ENCODE measurements around the gene ITGB3. TPM values are rescaled to one million over a fixed set of nuclear protein-coding genes. Genes with fewer than 3 reads are reported as not detected.

Gene ITGB3
- polyA plus RNA-seq (2013, experiment 1 of 2), result 0.01 TPM
- 0.01 TPM for polyA plus RNA-seq (2013, experiment 2 of 2)

- Histone ChIP-seq H3K4ac (ENCODE audit: low read length) (no peak within 1 kb of the TSS), H2BK15ac (ENCODE audit: low read length) (no peak within 1 kb of the TSS), H3K36me3 (replicated peaks in 1 of 2; ENCODE audit: control insufficient read depth in 2 of 2, insufficient read depth in 2 of 2, low read length in 2 of 2) (no peaks in the 10 kb centered on the region), H3K9me3 (replicated peaks in 1 of 2; ENCODE audit: control insufficient read depth in 2 of 2, insufficient read depth in 1 of 2, low read depth in 1 of 2, low read length in 2 of 2) (peaks cover 0 to 7% of the 10 kb centered on the region in 2 donors), H3K4me2 (ENCODE audit: insufficient read depth, low read length, poor library complexity, severe bottlenecking) (peak within 1 kb of the TSS; percentile 75), H4K8ac (ENCODE audit: low read depth, low read length) (no peak within 1 kb of the TSS), H3K9ac (ENCODE audit: low read depth, low read length, poor library complexity) (peak within 1 kb of the TSS; percentile 85), H3K27me3 (ENCODE audit: control insufficient read depth in 3 of 3, insufficient read depth in 3 of 3, low read depth in 1 of 3, low read length in 3 of 3) (peaks cover 6 to 37% (median 18%) of the 10 kb centered on the region in 3 experiments), H4K91ac (ENCODE audit: low read depth, low read length, poor library complexity) (no peak within 1 kb of the TSS), H2AK5ac (ENCODE audit: low read depth, low read length) (no peak within 1 kb of the TSS), H2BK12ac (ENCODE audit: low read length) (no peak within 1 kb of the TSS), H2BK120ac (ENCODE audit: low read depth, low read length) (no peak within 1 kb of the TSS), H3K14ac (ENCODE audit: low read length) (no peak within 1 kb of the TSS), H3K79me1 (ENCODE audit: low read depth, low read length) (no peaks in the 10 kb centered on the region), H3K18ac (ENCODE audit: low read length) (peak within 1 kb of the TSS; percentile 89), H3K4me1 (ENCODE audit: control insufficient read depth in 2 of 2, insufficient read depth in 1 of 2, low read depth in 1 of 2, low read length in 2 of 2) (peaks cover 3 to 20% of the 10 kb centered on the region in 2 donors), H2BK5ac (ENCODE audit: low read length) (no peak within 1 kb of the TSS), H2AFZ (ENCODE audit: low read length) (peak within 1 kb of the TSS; percentile 100), H3K27ac (replicated peaks; ENCODE audit: low read length) (no peak within 1 kb of the TSS), H3K4me3 (ENCODE audit: low read length in 2 of 2) (peak within 1 kb of the TSS; percentile 65 to 84), H3K23ac (ENCODE audit: low read depth, low read length, poor library complexity) (peak within 1 kb of the TSS; percentile 90)
- peak; percentile 65 for DNase-seq (ENCODE audit: low spot score)
- no CpG with 5 or more reads among the region's 112 CpGs for WGBS, 2 donors (ENCODE audit: extremely low coverage in 2 of 2, insufficient read length in 2 of 2, insufficient replicate concordance in 1 of 2)
Measured at GRCh38 chr17:47253541-47254402, at the start of gene ITGB3. Gene ITGB3 (plus strand): TSS chr17:47253827. CDS start chr17:47253862, 35 bp downstream.

DNA sequence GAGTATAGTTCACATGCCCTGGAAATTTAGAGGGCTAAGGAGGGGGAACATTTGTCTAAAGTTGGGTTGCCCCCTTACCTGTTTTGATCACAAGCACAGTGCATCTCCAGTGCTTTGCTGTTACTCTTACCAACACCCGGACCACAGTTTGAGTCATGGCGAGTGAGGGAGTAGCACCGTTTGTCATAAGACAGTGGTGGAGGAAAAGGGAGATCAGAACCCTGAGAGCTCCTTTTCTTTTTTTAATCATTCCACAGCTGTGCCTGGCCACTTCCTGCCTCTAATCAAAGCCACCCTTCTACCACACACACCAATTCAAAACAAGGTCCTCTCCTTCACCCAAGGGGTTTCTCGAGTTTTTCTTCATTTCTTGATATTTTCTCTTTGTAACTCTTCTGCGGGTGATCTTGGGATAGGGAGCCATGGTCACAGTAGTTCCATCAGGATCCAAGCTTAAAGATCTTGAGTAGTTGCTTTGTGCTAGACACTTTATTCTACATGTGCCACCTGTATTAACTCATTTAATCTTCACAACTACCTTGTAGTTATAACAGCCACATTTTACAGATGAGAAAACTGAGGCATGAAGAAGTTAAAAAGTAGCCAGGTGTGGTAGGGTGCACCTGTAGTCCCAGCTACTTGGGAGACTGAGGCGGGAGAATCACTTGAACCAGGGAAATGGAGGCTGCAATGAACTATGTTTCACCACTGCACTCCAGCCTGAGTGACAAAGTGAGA lies 49.5 kb upstream of the ITGB3 start:
- Histone ChIP-seq H2BK15ac (ENCODE audit: low read length) (no peak overlapping the region), H3K4me2 (ENCODE audit: insufficient read depth, low read length, poor library complexity, severe bottlenecking) (no peak overlapping the region), H2AFZ (ENCODE audit: low read length) (no peak overlapping the region), H3K79me1 (ENCODE audit: low read depth, low read length) (no peaks in the 10 kb centered on the region), H3K27ac (replicated peaks; ENCODE audit: low read length) (no peak overlapping the region), H2BK5ac (ENCODE audit: low read length) (no peak overlapping the region), H3K9ac (ENCODE audit: low read depth, low read length, poor library complexity) (no peak overlapping the region), H4K91ac (ENCODE audit: low read depth, low read length, poor library complexity) (no peak overlapping the region), H3K18ac (ENCODE audit: low read length) (no peak overlapping the region), H3K27me3 (ENCODE audit: control insufficient read depth in 3 of 3, insufficient read depth in 3 of 3, low read depth in 1 of 3, low read length in 3 of 3) (peaks cover 0 to 22% (median 0%) of the 10 kb centered on the region in 3 experiments), H3K14ac (ENCODE audit: low read length) (no peak overlapping the region), H3K9me3 (replicated peaks in 1 of 2; ENCODE audit: control insufficient read depth in 2 of 2, insufficient read depth in 1 of 2, low read depth in 1 of 2, low read length in 2 of 2) (no peaks in the 10 kb centered on the region), H3K4me3 (ENCODE audit: low read length in 2 of 2) (no peak overlapping the region), H2AK5ac (ENCODE audit: low read depth, low read length) (no peak overlapping the region), H2BK12ac (ENCODE audit: low read length) (no peak overlapping the region), H3K23ac (ENCODE audit: low read depth, low read length, poor library complexity) (no peak overlapping the region), H3K4me1 (ENCODE audit: control insufficient read depth in 2 of 2, insufficient read depth in 1 of 2, low read depth in 1 of 2, low read length in 2 of 2) (peaks cover 3 to 11% of the 10 kb centered on the region in 2 donors), H3K36me3 (replicated peaks in 1 of 2; ENCODE audit: control insufficient read depth in 2 of 2, insufficient read depth in 2 of 2, low read length in 2 of 2) (no peaks in the 10 kb centered on the region), H4K8ac (ENCODE audit: low read depth, low read length) (no peak overlapping the region), H3K4ac (ENCODE audit: low read length) (no peak overlapping the region), H2BK120ac (ENCODE audit: low read depth, low read length) (no peak overlapping the region)
- no CpG with 5 or more reads among the region's 6 CpGs for WGBS, 2 donors (ENCODE audit: extremely low coverage in 2 of 2, insufficient read length in 2 of 2, insufficient replicate concordance in 1 of 2)
- no peak for DNase-seq (ENCODE audit: low spot score)

- H3K9me3 ChIP-seq (replicated peaks in 1 of 2; ENCODE audit: control insufficient read depth in 2 of 2, insufficient read depth in 1 of 2, low read depth in 1 of 2, low read length in 2 of 2), result no peaks in the 10 kb centered on the region
- DNase-seq (ENCODE audit: low spot score), result no peak
- H2AFZ ChIP-seq (ENCODE audit: low read length), result peak overlapping the region; percentile 21
- H3K4me2 ChIP-seq (ENCODE audit: insufficient read depth, low read length, poor library complexity, severe bottlenecking), result no peak overlapping the region
- H4K8ac ChIP-seq (ENCODE audit: low read depth, low read length), result no peak overlapping the region
- H3K18ac ChIP-seq (ENCODE audit: low read length), result no peak overlapping the region
- H2BK5ac ChIP-seq (ENCODE audit: low read length), result no peak overlapping the region
- H3K4me3 ChIP-seq (ENCODE audit: low read length in 2 of 2), result no peak overlapping the region
- H2BK120ac ChIP-seq (ENCODE audit: low read depth, low read length), result no peak overlapping the region
- H3K79me1 ChIP-seq (ENCODE audit: low read depth, low read length), result no peaks in the 10 kb centered on the region
- H2BK15ac ChIP-seq (ENCODE audit: low read length), result no peak overlapping the region
- no peaks in the 10 kb centered on the region for H3K36me3 ChIP-seq (replicated peaks in 1 of 2; ENCODE audit: control insufficient read depth in 2 of 2, insufficient read depth in 2 of 2, low read length in 2 of 2)
- H2AK5ac ChIP-seq (ENCODE audit: low read depth, low read length), result no peak overlapping the region
- H3K14ac ChIP-seq (ENCODE audit: low read length), result no peak overlapping the region
- H3K4me1 ChIP-seq (ENCODE audit: control insufficient read depth in 2 of 2, insufficient read depth in 1 of 2, low read depth in 1 of 2, low read length in 2 of 2), result peaks cover 3 to 11% of the 10 kb centered on the region in 2 donors
- WGBS, 2 donors (ENCODE audit: extremely low coverage in 2 of 2, insufficient read length in 2 of 2, insufficient replicate concordance in 1 of 2), result no CpG with 5 or more reads among the region's 6 CpGs
- H4K91ac ChIP-seq (ENCODE audit: low read depth, low read length, poor library complexity), result no peak overlapping the region
- no peak overlapping the region for H3K27ac ChIP-seq (replicated peaks; ENCODE audit: low read length)
- H2BK12ac ChIP-seq (ENCODE audit: low read length), result no peak overlapping the region
- H3K4ac ChIP-seq (ENCODE audit: low read length), result no peak overlapping the region
- H3K27me3 ChIP-seq (ENCODE audit: control insufficient read depth in 3 of 3, insufficient read depth in 3 of 3, low read depth in 1 of 3, low read length in 3 of 3), result peaks cover 0 to 22% (median 0%) of the 10 kb centered on the region in 3 experiments
- H3K9ac ChIP-seq (ENCODE audit: low read depth, low read length, poor library complexity), result no peak overlapping the region
- H3K23ac ChIP-seq (ENCODE audit: low read depth, low read length, poor library complexity), result no peak overlapping the region
Measured at GRCh38 chr17:47204722-47205418, 48.8 kb upstream of the ITGB3 start.
